Vagina (tissue), 2 donors: ENCODE results near the gene SUN5. TPM values are rescaled to one million over a fixed set of nuclear protein-coding genes. Genes with fewer than 3 reads are reported as not detected.

Experiments
- DNase-seq, 2 donors: peaks; one replicate each; pipeline ENCODE4 v3.0.0-alpha.2; 2017; ENCODE audit errors: extremely low spot score in 2 of 2
- H3K27ac ChIP-seq: fragments of 200-600 bp; sonication (generic); one replicate; pipeline ENCODE4 v1.5.1; 2019
- H3K27me3 ChIP-seq: fragments of 200-600 bp; sonication (generic); one replicate; pipeline ENCODE4 v1.5.1; 2019
- H3K36me3 ChIP-seq, 2 donors: fragments of 200-600 bp; sonication (generic); one replicate each; pipeline ENCODE4 v1.5.1; 2017 to 2019
- H3K4me1 ChIP-seq: fragments of 200-600 bp; sonication (generic); one replicate; pipeline ENCODE4 v1.5.1; 2019
- H3K4me3 ChIP-seq, 2 donors: fragments of 200-600 bp; sonication (generic); 1 replicate in 1 of 2; 2 replicates in 1 of 2; pipeline ENCODE4 v1.5.1; 2016 to 2019
- H3K9me3 ChIP-seq: fragments of 200-600 bp; sonication (generic); one replicate; pipeline ENCODE4 v1.5.1; 2019
- CTCF ChIP-seq, 3 experiments: fragments of 450-650 bp in 2 of 3; fragments of 200-600 bp in 1 of 3; sonication (generic) in 1 of 3; IDR thresholded peaks; one replicate each; pipeline ENCODE4 v1.5.1; 2017 to 2019; ENCODE audit warnings: antibody characterized with exemption in 3 of 3, mild to moderate bottlenecking in 2 of 3, moderate library complexity in 2 of 3
- POLR2A ChIP-seq, 2 donors: fragments of 450-650 bp; IDR thresholded peaks; one replicate each; pipeline ENCODE4 v1.6.1; 2017; ENCODE audit warnings: antibody characterized with exemption in 2 of 2, mild to moderate bottlenecking in 2 of 2, moderate library complexity in 2 of 2
- POLR2AphosphoS5 ChIP-seq, 2 donors: sonication (generic); formaldehyde crosslinking; IDR thresholded peaks; one replicate each; pipeline ENCODE4 v1.9.0; 2017; ENCODE audit warnings: antibody characterized with exemption in 2 of 2, mild to moderate bottlenecking in 2 of 2, low read depth in 1 of 2; ENCODE audit not compliant: insufficient read depth in 1 of 2
- intact Hi-C: fragments of 100-400 bp; cut with DNase I; formaldehyde crosslinking; loops from one replicate; pipeline ENCODE4 v1.15.1; 2023
- total RNA-seq: library from RNA; depleted of rRNA; stranded (reverse); fragments of >200 nt; gene quantifications from one replicate; pipeline ENCODE4 v1.2.3, GENCODE V29; 2016

The SUN5 gene
- total RNA-seq, 1 donor from 2014 or later, result not detected

DNA sequence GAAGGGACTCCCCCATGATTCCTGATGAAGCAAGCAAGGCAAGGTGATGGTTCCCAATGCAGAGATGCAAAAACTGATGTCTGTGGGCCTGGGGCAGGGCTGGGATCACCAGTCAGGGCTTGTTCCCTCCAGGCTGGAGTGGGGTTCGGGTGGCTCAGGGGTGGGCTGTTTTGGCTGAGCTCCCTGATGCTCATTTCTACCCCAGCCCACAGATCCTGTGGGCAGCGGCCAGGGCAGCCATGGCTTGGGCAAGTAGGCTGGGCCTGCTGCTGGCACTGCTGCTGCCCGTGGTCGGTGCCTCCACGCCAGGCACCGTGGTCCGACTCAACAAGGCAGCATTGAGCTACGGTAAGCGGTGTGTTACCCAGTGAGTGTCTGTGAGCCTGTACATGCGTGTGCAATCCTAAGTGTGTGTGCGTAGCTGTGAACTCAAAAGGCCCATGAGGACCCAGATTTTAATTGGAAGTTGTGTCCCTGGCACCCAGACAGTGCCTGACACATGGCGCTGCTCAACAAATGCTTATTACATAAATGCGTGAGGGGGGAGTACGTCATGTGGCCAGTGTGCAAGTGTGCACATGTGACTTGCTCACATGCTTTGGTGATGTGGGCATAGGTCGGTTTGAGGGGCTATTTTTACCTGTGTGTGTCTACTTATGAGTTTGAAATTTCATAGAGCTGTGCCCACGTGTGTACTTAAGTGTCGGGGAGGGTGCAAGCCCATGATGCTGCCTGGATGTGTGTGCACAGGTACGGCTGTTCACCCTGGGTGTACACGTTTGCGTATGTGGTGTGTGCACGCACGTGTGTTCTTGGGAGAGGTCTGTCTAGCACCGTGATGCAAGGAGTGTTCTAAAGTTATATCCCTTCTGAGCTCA lies 4.3 kb upstream of the SUN5 start:
- no peak for TF ChIP-seq POLR2AphosphoS5 (IDR thresholded peaks at IDR 0.05; ENCODE audit: insufficient read depth in 1 of 2, low read depth in 1 of 2)
- no peak for TF ChIP-seq CTCF (IDR thresholded peaks at IDR 0.05)
- TF ChIP-seq POLR2A (IDR thresholded peaks at IDR 0.05), result no peak
- Histone ChIP-seq H3K9me3 (no peaks in the 10 kb centered on the region), H3K4me3 (no peak overlapping the region), H3K27me3 (no peaks in the 10 kb centered on the region), H3K27ac (no peak overlapping the region), H3K36me3 (no peaks in the 10 kb centered on the region), H3K4me1 (no peaks in the 10 kb centered on the region)
- intact Hi-C loops, result no loop called here
- DNase-seq, result no peak

- TF ChIP-seq CTCF (IDR thresholded peaks at IDR 0.05), result no peak
- no peak for TF ChIP-seq POLR2A (IDR thresholded peaks at IDR 0.05)
- no peak for TF ChIP-seq POLR2AphosphoS5 (IDR thresholded peaks at IDR 0.05; ENCODE audit: insufficient read depth in 1 of 2, low read depth in 1 of 2)
- no peaks in the 10 kb centered on the region for H3K36me3 ChIP-seq
- no peaks in the 10 kb centered on the region for H3K9me3 ChIP-seq
- H3K27me3 ChIP-seq, result no peaks in the 10 kb centered on the region
- DNase-seq, result no peak
- no peaks in the 10 kb centered on the region for H3K4me1 ChIP-seq
- intact Hi-C loops, result no loop called here
- no peak within 1 kb of the TSS for H3K27ac ChIP-seq
- no peak within 1 kb of the TSS for H3K4me3 ChIP-seq
Measured at GRCh38 chr20:33007376-33008335, 3.4 kb upstream of the SUN5 start, which contains the start of gene BPIFB2. TSS of gene BPIFB2 (plus strand) at chr20:33007704. CDS start at chr20:33008575, 871 bp downstream.

GRCh38 chr20:33006776-33007375 lies 2.6 kb upstream of the SUN5 start:
- no peaks in the 10 kb centered on the region for H3K36me3 ChIP-seq
- DNase-seq, result no peak
- no peaks in the 10 kb centered on the region for H3K27me3 ChIP-seq
- no peaks in the 10 kb centered on the region for H3K9me3 ChIP-seq
- intact Hi-C loops, result no loop called here
- no peak overlapping the region for H3K27ac ChIP-seq
- TF ChIP-seq POLR2A (IDR thresholded peaks at IDR 0.05) (no peak), POLR2AphosphoS5 (IDR thresholded peaks at IDR 0.05; ENCODE audit: insufficient read depth in 1 of 2, low read depth in 1 of 2) (no peak), CTCF (IDR thresholded peaks at IDR 0.05) (no peak)
- no peaks in the 10 kb centered on the region for H3K4me1 ChIP-seq
- H3K4me3 ChIP-seq, result no peak overlapping the region

- Histone ChIP-seq H3K4me1 (no peaks in the 10 kb centered on the region), H3K36me3 (no peaks in the 10 kb centered on the region), H3K27ac (no peak overlapping the region), H3K27me3 (no peaks in the 10 kb centered on the region), H3K4me3 (no peak overlapping the region), H3K9me3 (no peaks in the 10 kb centered on the region)
- no peak for DNase-seq
- TF ChIP-seq POLR2A (IDR thresholded peaks at IDR 0.05) (no peak), POLR2AphosphoS5 (IDR thresholded peaks at IDR 0.05; ENCODE audit: insufficient read depth in 1 of 2, low read depth in 1 of 2) (no peak), CTCF (IDR thresholded peaks at IDR 0.05) (no peak)
- intact Hi-C loops, result no loop called here
Measured at GRCh38 chr20:33005908-33006775, 1.9 kb upstream of the SUN5 start.
